ENCODE data around the gene PPM1A. TPM values are rescaled to one million over a fixed set of nuclear protein-coding genes. Genes with fewer than 3 reads are reported as not detected.

PPM1A gene
- total RNA-seq, 2 experiments from 2014 or later, result 40.5 to 47.2 TPM

DNA sequence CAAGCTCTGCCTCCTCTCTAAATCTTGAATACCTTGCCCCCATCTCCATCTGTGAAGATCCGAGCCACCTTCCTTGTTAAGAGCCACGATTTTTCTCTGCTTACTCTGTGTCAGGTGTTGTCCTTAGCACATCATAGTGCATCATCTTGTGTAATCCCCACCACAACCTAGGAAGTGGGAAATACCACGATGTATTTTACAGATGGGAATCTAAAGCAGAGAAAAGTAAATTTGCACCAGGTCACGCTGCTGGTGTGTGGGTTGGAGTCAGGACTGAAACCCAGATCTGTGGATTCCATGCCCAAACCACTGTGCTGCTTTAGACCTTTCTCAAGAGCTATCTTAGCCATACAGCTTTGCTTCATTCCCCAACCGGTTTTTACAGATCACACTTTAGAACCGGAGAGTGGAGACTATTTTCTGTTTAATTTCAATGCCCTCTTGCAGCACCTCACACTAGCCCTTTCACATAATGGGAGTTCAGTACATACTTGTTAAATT is 94.6 kb downstream of the PPM1A start:
- no peaks in the 10 kb centered on the region for H3K36me3 Mint-ChIP-seq
- H3K27ac Mint-ChIP-seq, result no peak overlapping the region
- no peaks in the 10 kb centered on the region for H3K4me1 Mint-ChIP-seq

DNA sequence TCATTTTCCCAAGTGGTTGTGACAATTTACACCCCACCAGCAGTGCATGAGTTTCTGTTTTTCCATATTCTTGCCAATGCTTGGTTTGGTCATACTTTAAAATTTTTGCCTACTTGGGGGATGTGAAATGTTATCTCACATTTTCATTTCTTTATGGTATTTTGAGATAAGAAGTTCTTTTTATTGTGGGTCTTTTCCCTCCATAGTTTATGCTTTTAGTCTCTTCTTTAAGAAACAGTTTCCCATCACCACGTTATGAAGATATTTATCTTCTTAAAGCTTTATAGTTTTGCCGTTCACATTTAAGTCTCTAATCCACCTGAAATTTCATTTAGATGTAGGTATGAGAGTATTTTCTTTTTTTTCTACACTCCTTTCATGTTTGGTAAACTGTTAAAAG is 95.7 kb downstream of the PPM1A start:
- no peak overlapping the region for H3K27ac Mint-ChIP-seq
- H3K9me3 Mint-ChIP-seq, result peaks cover 3% of the 10 kb centered on the region
- H3K27me3 Mint-ChIP-seq, result peaks cover 9% of the 10 kb centered on the region
- no peaks in the 10 kb centered on the region for H3K36me3 Mint-ChIP-seq
- no peak for DNase-seq
- H3K4me3 Mint-ChIP-seq, result no peak overlapping the region
- H3K4me1 Mint-ChIP-seq, result no peaks in the 10 kb centered on the region

More for the DNA sequence above, 94.6 kb downstream of the PPM1A start:
- Mint-ChIP-seq H3K27me3 (peaks cover 14% of the 10 kb centered on the region), H3K4me3 (no peak overlapping the region), H3K9me3 (peaks cover 3% of the 10 kb centered on the region)
- DNase-seq, result no peak

DNA sequence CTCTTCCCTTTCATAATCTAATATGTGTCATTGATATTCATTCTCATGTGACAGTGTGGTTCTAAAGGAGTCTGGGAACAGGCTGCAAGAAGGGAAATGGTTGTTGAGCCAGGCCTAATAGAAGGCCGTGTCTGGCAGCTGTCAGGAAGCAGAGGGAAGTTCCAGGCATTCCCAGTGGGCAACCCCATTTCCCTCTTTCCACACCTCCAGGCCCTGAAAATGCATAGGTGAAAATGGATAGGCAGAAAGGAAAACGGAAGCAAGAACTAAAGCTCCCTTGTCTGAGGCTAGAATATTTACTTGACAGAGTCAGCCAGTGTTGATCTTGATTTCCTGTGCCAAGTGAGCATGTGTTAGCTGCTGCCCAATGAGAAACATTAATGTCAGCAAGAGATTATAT is 97.7 kb downstream of the PPM1A start:
- H3K4me3 Mint-ChIP-seq, result no peak overlapping the region
- no peaks in the 10 kb centered on the region for H3K4me1 Mint-ChIP-seq
- no peaks in the 10 kb centered on the region for H3K36me3 Mint-ChIP-seq
- peaks cover 3% of the 10 kb centered on the region for H3K9me3 Mint-ChIP-seq
- H3K27ac Mint-ChIP-seq, result no peak overlapping the region
- H3K27me3 Mint-ChIP-seq, result peaks cover 14% of the 10 kb centered on the region
- no peak for DNase-seq

DNA sequence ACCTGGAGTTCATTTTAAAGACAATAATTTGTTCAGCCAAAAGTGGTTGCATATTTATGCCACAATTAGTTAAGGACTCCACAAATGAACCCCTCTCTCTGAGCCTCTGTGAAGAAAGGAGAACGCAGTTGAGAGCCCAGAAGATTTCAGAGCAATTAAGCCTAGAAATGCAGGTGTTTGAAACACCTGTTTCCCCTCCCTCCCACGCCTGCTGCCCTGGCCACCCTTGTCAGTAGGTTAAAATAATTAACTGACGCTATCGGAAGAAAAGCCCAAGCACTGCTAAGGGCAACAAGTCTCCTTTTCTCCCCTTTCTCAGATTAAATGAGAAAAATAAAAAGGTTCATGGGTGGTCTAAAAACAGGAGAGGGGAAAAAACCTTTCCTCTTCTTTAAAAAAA is 99.2 kb downstream of the PPM1A start:
- H3K4me3 Mint-ChIP-seq, result no peak overlapping the region
- H3K9me3 Mint-ChIP-seq, result no peaks in the 10 kb centered on the region
- H3K36me3 Mint-ChIP-seq, result no peaks in the 10 kb centered on the region
- H3K4me1 Mint-ChIP-seq, result no peaks in the 10 kb centered on the region
- H3K27ac Mint-ChIP-seq, result no peak overlapping the region
- H3K27me3 Mint-ChIP-seq, result peaks cover 16% of the 10 kb centered on the region
- no peak for DNase-seq

Other genes with a start within 250 kb of the PPM1A start
- gene PCNX4, start 157.3 kb upstream of the PPM1A start, total RNA-seq, result 10 to 100 TPM; 28.3 to 30.9 TPM
- 10 to 100 TPM; 61.1 to 63.8 TPM for gene DHRS7, start 83.8 kb upstream of the PPM1A start, total RNA-seq
- not detected for gene C14orf39, start 236.8 kb downstream of the PPM1A start, total RNA-seq